Upper lobe of left lung (tissue), 4 donors: Measurements from ENCODE around the gene IGSF9B.

Experiments used
- CTCF ChIP-seq, 6 experiments: fragments of 450-650 bp in 4 of 6; fragments of 200-600 bp in 2 of 6; sonication (generic) in 2 of 6; IDR thresholded peaks; one replicate each; pipeline ENCODE4 v1.5.1; 2016 to 2019; ENCODE audit warnings: antibody characterized with exemption in 6 of 6
- EP300 ChIP-seq, 4 donors: sonication (generic); formaldehyde crosslinking; IDR thresholded peaks; one replicate each; pipeline ENCODE4 v1.5.1; 2017; ENCODE audit warnings: antibody characterized with exemption in 4 of 4, control low read depth in 2 of 4
- POLR2A ChIP-seq, 4 donors: fragments of 450-650 bp; IDR thresholded peaks; one replicate each; pipeline ENCODE4 v1.5.1; 2016 to 2017; ENCODE audit warnings: antibody characterized with exemption in 4 of 4, mild to moderate bottlenecking in 2 of 4

- no peak for TF ChIP-seq POLR2A (IDR thresholded peaks at IDR 0.05)
- TF ChIP-seq CTCF (IDR thresholded peaks at IDR 0.05), result no peak
- no peak for TF ChIP-seq EP300 (IDR thresholded peaks at IDR 0.05)
Observed at GRCh38 chr11:133886029-133886428, 70.7 kb downstream of the IGSF9B start.
